Rectal smooth muscle tissue (tissue), 1 donor: Measurements from ENCODE around the gene TERT.

Experiments used
- H3K27ac ChIP-seq: one replicate; pipeline ENCODE4 v1.7.0; 2013; ENCODE audit warnings: low read depth, low read length, inconsistent platforms
- H3K27me3 ChIP-seq: one replicate; pipeline ENCODE4 v1.7.0; 2013; ENCODE audit warnings: low read length; ENCODE audit not compliant: control insufficient read depth, insufficient read depth
- H3K36me3 ChIP-seq: one replicate; pipeline ENCODE4 v1.7.0; 2013; ENCODE audit warnings: low read length; ENCODE audit not compliant: control insufficient read depth, insufficient read depth
- H3K4me1 ChIP-seq: one replicate; pipeline ENCODE4 v1.7.0; 2013; ENCODE audit warnings: low read length; ENCODE audit not compliant: control insufficient read depth, insufficient read depth
- H3K4me3 ChIP-seq: one replicate; pipeline ENCODE4 v1.7.0; 2013; ENCODE audit warnings: low read length
- H3K9ac ChIP-seq: one replicate; pipeline ENCODE4 v1.7.0; 2013; ENCODE audit warnings: low read length

The TERT gene

DNA sequence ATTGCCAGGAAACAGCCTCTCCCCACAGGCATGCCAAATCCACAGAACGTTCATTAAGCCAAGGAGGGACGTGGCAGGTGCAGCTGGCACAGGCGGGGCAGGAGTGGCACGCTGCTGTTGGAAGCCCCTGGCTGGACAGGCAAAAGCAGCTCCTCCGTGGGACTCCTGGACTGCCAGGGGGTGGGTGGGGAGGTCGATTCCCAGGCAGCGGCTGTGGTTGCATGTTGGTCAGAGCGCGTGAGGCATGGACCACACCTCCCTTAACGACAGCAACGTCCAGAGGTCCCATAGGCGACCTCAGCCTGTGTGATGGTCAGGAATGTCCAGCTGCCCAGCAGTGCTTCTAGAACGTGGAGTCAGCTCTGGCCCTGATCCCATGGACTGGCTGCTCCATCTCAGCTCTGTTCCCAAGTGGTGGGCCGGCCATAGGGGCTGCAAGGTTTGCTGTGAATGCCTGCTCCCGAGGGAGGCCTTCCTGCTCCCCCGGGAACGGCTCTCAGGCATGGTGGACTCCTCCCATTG lies 86.6 kb downstream of the TERT start:
- H3K36me3 ChIP-seq, result no peaks in the 10 kb centered on the region
- no peaks in the 10 kb centered on the region for H3K27me3 ChIP-seq
- H3K4me1 ChIP-seq, result no peaks in the 10 kb centered on the region
- H3K4me3 ChIP-seq, result no peak overlapping the region
- H3K9ac ChIP-seq, result no peak overlapping the region
- no peak overlapping the region for H3K27ac ChIP-seq

DNA sequence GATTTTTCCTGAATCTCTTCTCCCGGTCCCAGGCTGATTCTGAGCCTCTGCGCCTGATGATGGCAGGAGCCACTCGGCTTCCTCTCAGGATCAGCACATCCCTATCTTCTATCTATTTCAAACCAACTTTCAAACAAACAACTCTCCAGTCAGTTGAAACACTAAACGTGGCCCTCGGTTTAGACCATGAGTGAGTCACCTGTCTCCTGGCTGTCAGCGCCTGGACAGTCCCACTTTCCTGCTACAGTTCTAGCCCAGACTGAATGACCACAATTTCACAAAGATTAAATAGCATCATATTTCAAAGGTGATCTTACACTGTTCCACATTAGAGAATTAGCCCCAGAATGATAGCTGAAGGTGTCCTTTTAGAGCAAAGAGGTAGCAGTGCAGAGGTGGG lies 87.3 kb downstream of the TERT start:
- H3K4me3 ChIP-seq, result no peak overlapping the region
- no peaks in the 10 kb centered on the region for H3K27me3 ChIP-seq
- no peak overlapping the region for H3K27ac ChIP-seq
- no peaks in the 10 kb centered on the region for H3K4me1 ChIP-seq
- no peaks in the 10 kb centered on the region for H3K36me3 ChIP-seq
- no peak overlapping the region for H3K9ac ChIP-seq

DNA sequence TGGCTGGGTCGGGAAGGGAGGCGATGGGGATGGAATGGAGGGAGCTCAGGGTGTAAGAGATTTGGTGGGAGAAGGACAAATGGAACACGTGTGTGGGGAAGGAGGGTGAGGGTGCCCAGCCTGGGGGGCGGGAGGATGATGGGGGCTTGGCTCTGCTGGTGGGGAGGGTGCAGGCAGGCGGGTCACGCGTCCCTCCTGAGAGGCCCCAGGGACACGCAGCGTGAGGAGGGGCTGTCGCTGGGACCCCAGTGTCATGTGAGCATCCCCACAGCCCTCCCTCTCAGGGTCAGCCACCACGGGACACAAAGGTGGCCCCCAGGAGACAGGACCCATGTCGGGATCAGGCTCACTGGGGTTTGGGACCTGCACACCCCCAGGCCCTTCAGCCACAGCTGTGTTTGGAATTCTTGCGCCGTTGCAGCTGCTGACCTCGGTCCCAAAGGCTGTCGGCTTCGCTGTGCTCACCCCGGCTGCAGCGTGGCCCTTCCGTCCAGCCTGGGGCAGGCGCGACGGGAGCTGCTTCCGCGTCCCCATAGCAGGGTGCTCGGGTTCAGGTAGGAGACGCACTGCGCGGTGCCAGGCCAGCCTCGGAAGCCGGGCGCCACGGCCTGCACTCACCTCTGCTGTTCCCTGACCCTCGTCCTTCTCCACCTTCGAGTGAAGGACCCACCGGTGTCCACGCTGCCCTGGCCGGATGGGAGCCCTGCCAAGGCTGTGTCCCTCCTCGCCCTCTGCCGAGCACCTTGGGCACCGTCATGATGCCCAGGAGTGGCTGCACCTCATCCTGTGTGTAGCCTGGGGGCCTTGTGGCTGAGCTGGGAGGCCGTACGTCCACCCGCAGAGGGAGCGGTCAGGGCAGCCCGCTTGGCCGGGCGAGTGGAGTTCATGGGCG lies 88.1 kb downstream of the TERT start:
- H3K27ac ChIP-seq, result no peak overlapping the region
- no peaks in the 10 kb centered on the region for H3K27me3 ChIP-seq
- no peaks in the 10 kb centered on the region for H3K36me3 ChIP-seq
- H3K4me3 ChIP-seq, result no peak overlapping the region
- no peak overlapping the region for H3K9ac ChIP-seq
- H3K4me1 ChIP-seq, result no peaks in the 10 kb centered on the region

- Histone ChIP-seq H3K4me1 (no peaks in the 10 kb centered on the region), H3K27me3 (peaks cover 4% of the 10 kb centered on the region), H3K27ac (no peak overlapping the region), H3K36me3 (no peaks in the 10 kb centered on the region), H3K4me3 (no peak overlapping the region), H3K9ac (no peak overlapping the region)
These were observed 89.3 kb downstream of the TERT start for GRCh38 chr5:1205255-1206180.

DNA sequence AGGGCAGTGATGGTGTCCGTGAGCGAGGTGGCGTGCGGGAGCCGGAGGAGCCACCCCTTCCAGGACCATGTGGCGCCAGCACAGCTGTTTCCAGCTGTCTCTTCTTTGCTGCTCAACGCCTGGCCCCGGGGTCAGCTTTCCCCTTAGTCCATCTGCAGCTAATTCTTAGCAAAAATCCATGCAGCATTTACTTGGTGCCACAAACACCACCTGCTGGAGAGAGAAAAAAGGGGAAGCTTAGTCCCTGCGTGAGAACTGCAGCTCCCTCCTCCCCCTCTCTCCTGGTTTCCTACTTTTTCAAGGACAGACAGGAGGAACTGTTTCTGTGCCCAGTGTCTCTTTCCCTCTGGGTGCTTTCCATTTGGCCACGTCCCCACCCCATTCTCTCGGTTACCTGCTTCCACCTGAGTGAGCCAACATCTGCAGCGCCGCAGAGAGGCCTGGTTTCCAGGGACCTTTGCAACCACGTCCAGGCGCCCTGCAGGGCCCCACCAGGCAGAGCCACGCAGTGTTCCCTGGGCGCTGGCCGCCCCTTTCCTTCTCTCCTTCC lies 90.1 kb downstream of the TERT start:
- H3K27ac ChIP-seq, result no peak overlapping the region
- H3K36me3 ChIP-seq, result no peaks in the 10 kb centered on the region
- H3K4me3 ChIP-seq, result no peak overlapping the region
- peaks cover 8% of the 10 kb centered on the region for H3K27me3 ChIP-seq
- H3K4me1 ChIP-seq, result no peaks in the 10 kb centered on the region
- H3K9ac ChIP-seq, result no peak overlapping the region

GRCh38 chr5:1203968-1204692 lies 90.7 kb downstream of the TERT start:
- Histone ChIP-seq H3K4me3 (no peak overlapping the region), H3K27ac (no peak overlapping the region)

GRCh38 chr5:1203311-1203967 lies 91.4 kb downstream of the TERT start:
- H3K36me3 ChIP-seq, result no peaks in the 10 kb centered on the region
- no peak overlapping the region for H3K4me3 ChIP-seq
- H3K27me3 ChIP-seq, result peaks cover 8% of the 10 kb centered on the region
- H3K27ac ChIP-seq, result no peak overlapping the region
- H3K9ac ChIP-seq, result no peak overlapping the region
- no peaks in the 10 kb centered on the region for H3K4me1 ChIP-seq

More at GRCh38 chr5:1203968-1204692, 90.7 kb downstream of the TERT start:
- Histone ChIP-seq H3K4me1 (no peaks in the 10 kb centered on the region), H3K36me3 (no peaks in the 10 kb centered on the region), H3K27me3 (peaks cover 8% of the 10 kb centered on the region), H3K9ac (no peak overlapping the region)
